GM19328 (cell line): ENCODE measurements around the gene PRKG1.
"Not testable (repeated sequence)": the region's sequence is repeated elsewhere in the genome, so short reads cannot be mapped to it uniquely, and the experiment has no call there.

Source experiments
- ATAC-seq: cut with Tn5 transposase; IDR thresholded peaks from one replicate; pipeline ENCODE4 v1.9.1; 2021; ENCODE audit warnings: mild to moderate bottlenecking, moderate library complexity; ENCODE audit not compliant: unreplicated experiment

PRKG1 gene

DNA sequence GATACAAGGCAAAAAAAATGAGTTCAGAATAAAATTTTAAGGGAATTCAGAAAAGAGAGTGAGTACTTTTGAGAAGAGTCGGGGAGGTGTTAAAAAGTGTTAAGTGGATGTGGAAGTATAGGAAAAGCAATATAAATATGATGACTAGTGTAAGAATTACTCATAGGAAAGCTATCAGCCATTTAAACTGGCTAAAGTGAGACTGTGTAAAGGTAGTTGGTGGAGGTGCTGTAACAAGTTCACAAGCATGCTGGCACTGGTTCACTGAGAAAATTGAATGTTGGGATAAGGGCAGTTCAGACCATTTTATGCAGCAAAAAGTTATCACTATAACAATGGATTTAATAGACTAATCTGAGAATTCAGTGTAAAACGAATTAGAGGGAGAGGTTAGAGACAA is 1060.8 kb downstream of the PRKG1 start:
- ATAC-seq, result no peak

DNA sequence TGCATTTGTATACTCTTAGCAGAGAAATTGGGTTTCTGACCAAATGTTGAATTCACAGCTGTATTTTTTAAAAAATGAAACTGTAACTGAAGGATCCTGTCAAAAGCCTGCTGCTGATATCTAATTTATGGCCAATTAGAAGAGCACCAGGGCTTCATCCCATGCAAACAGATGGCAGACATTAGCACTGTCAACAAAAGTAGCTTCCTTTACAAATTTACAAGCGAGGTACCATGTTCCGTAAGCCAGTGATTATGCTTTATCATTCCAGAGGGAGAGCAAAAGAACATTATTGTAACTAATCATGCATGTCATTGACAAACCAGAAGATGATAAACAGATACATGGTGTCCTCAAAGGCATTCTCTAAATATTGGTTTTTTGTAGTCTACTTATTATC is 1062.6 kb downstream of the PRKG1 start:
- ATAC-seq, result no peak

DNA sequence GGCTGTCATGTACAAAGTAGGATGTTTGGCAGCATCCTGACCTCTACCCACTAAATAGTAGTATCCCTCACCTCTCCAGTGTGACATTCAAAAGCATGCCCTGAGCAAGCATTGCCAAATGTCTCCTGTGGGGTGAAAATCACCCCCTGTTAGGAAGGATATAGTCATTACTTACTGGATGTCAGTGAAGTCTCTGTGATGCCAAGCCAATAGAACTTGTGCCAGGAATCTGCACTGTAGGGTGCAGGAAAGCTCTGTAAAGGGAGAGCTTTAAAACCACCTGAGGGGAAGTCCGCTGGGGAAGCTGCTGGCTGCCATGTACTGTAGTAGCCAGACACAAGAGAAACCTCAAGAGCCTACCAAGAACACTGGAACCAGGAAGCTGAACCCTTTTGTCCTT is 1069.1 kb downstream of the PRKG1 start:
- no peak for ATAC-seq

DNA sequence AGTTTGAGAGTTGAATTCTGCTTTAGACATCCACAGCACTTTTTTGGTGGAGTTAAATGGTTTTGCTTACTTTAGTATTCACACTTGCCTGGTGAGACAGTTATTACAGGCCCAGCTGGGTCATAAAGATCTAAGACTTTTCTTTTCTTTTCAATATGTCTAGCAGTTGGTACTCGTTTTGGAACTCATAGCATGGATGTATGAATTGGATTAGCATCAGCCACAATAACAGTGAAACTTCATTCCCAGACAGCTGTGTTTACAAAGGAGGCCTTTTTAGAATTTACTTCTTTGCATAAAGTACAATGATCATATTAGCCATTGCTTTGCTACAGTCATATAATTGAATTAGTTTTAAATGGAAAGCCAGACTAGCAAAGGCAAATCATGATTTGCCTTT is 1071.3 kb downstream of the PRKG1 start:
- ATAC-seq, result no peak

DNA sequence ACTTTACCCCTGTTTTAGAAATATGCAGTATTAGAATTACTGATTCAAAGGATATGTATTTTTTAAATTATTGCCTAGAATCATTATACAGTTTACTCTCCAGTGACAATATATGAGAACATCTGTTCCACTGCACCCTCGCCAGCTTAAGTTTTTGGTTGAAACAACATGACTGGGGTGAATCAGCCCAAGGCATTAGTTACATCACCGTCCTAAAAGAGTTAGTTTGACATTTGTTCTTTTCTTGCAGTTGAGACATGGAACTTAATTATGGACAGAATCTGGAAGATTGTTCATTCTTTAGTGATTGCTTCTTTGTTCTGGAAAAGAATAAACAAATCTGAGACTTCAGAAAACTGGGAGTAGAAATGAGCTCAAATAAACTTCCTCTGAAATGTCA is 1072.5 kb downstream of the PRKG1 start:
- ATAC-seq, result no peak

DNA sequence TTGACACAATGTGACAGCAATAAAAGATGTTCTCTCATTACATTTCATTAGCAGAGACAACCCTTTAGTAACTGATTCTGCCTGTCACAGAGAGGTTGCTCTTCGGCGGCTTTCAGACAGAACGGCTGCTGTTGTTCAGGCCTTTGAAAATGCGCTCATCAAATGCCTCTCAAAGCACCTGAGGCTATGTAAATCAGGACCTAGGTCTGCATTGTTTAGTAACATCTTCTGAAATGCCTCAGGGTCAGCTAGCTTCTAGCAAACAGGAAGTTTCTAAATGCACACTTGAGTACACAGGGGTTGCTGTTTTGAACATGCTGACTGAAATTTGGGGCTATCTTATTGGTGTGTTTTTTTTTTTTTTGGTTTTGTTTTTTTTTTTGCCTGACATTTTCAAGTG is 1096.5 kb downstream of the PRKG1 start:
- no peak for ATAC-seq

DNA sequence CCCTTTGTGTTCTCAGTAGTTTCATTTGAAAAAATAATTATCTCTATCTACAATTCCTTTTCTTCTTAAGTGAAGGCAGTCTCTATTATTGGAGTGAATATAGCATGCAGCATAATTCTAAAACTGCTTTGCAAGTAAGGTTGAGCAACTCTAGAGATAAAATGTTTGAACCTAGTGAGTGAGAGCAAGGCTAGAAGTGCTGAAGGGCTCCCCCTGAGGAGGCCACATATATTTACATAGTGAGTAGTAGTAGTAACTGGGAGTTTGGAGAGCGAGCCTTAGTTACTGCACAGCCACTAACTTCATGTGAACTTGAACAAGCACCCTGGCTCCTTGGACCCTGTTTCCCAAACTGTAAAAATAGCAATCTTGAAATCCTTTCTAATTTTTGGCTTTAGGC is 1098.3 kb downstream of the PRKG1 start:
- ATAC-seq, result no peak

DNA sequence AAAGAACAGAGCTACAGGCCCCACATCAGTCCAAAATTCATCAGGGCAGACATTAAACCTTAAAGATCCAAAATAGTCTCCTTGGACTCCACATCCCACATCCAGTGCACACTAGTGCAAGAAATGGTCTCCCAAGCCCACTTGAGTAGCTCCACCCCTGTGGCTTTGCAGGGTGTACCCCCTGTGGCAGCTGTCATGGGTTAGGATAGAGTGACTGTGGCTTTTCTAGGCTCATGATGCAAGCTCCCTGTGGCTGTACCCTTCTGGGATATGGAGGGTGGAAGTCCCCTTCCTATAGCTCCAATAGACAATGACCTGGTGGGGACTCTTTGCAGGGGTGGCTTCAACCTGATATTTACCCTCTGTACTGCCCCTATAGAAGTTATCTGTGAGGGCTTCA is 1111.0 kb downstream of the PRKG1 start:
- no peak for ATAC-seq

DNA sequence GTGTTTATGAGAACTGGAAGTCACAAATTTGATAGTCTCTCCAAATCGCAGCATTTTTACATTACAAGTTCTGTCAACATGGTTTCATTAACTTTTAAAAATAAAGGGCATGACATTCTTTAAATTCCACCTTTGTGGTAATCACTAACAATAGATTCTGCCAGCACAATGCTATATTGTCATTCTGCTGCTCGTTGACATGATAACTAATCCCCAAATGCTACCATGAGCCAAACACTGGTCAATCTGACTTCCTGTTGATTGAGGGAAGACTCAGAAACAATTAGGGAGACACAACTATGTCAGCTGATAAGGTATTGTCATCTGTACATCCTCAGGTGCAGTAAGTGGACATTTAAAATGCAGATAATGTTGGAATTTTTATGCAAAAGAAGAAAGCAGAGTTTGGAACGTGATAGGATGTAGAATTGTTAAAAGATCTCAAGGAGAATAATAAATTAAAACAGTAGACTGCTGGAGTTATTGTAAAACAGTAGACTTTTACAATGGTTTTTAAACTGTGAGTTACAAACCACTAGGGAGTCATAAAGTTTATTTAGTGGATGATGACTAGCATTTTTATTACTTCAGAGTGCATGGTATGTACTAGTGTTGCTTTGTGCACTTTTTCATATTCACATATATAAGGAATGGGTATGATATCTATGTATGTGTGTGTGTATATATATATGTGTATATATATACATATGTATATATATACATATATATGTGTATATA is 1113.4 kb downstream of the PRKG1 start:
- no peak for ATAC-seq

DNA sequence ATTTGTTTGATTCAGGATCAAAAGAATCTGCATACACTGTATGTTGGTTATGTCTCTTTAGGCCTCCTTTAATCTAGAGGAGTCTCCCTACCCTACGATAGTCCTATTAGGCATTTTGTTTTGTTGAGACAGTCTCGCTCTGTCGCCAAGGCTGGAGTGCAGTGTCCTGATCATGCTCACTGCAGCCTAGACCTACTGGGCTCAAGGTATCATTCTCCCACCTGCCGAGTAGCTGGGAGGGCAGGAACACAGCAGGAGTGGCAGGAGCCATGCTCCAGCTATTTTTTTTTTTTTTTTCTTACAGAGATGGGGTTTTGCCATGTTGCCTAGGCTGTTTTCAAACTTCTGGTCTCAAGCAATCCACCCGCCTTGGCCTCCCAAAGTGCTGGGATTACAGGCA is 1116.8 kb downstream of the PRKG1 start:
- ATAC-seq, result no peak

DNA sequence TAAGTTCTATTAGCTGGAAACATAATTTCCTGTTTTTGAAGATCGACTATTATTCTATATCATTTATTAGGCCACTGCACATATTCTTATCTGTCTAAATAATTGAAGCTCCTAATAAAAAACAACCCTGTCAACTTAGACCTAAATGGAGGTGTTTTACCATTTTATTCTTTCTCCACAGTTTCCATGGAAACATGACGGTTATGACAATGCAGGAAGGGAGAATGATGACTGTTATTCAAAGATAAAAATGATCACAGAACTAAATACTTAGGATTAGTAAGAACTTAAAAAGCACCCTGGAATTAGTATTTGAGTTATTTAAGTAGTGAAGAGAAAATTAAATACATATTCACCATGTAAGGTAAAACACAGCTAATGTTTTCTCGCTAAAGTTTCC is 1119.9 kb downstream of the PRKG1 start:
- no peak for ATAC-seq

DNA sequence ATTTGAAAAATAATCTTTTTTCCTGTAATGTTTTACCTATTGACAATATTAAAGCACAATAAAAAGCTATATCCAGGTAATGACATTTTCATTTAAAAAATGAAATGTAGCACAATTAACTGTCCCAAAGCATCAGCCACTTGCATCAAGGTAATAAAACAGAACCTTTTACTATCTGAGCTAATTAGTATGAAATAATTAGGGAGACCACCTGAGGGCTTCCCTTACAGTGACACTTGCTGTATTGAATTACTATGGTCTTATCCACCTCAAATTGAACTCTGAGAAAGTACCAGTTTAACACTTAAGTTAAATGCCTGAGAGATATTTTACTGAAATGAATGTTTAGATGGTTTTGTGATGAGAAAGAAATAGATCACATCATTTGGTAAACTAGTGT is 1120.4 kb downstream of the PRKG1 start:
- ATAC-seq, result no peak

DNA sequence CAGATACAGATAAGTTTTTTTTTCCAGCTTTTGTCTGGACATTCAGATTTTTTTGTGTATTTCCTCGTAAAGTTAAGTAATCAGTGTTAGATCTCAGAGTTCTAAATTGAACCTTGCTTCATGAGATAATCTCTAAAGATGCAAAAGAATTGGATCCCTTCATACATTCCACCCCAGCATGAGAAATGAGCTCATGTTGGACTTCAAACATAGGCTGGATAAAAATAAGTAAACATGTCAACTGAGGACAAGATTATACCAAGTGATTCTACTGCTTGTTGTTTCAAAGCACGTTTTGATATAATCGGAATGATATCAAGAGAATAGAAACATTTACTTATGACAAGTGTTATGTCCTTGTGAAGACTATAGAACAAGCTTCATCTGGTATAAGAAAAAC is 1122.8 kb downstream of the PRKG1 start:
- ATAC-seq, result no peak

DNA sequence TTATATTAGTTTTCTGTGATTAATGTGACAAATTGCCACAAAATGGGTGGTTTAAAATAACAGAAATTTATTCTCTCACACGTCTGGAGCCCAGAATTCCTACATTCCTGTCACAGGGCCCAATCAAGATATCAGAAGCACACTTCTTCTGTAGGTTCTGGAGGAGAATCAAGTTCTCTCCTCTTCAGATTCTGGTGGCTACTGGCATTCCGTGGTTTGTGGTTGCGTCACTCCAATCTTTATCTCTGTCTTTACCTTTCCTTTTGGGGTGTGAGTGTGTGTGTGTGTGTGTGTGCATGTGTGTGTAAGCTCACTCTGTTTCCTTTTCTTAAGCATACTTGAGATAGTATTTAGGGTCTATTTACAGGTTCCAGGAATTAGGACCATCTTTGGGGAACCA is 1124.3 kb downstream of the PRKG1 start:
- no peak for ATAC-seq

DNA sequence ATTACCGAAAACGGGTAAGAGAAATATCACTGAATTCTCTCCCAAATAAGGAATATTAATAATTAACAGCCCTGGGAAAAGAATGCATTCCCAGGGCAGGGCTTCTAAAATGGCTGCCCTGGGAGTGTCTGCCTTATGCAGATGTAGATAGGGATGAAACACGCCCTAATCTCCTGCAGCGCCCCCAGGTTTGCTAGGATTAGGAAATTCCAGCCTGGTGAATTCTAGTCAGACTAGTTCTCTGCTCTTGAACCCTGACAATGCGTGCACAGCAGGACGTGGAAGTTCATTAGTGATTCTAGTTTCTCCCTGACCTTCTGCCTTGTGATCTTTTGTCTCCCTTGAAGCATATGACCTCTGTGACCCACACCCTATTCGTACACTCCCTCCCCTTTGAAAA is 1130.6 kb downstream of the PRKG1 start:
- not testable (repeated sequence) for ATAC-seq

DNA sequence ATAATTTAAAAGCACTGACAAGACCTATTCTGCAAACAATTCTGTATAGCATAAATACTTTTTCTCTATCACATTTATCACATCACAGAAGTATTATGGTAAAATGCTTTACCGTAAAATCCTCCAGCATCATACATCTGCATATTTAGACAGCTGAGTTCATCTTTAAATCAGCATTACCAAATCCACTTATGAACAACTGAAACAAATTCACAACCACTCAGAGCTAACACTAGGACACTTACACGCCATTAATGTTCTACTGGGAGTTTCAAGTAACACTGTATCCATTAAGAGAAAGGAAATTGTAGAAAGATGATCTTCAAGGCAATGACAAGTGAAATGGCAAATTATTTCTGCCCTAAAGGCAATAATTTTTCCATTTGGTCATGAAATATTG is 1134.1 kb downstream of the PRKG1 start:
- no peak for ATAC-seq

DNA sequence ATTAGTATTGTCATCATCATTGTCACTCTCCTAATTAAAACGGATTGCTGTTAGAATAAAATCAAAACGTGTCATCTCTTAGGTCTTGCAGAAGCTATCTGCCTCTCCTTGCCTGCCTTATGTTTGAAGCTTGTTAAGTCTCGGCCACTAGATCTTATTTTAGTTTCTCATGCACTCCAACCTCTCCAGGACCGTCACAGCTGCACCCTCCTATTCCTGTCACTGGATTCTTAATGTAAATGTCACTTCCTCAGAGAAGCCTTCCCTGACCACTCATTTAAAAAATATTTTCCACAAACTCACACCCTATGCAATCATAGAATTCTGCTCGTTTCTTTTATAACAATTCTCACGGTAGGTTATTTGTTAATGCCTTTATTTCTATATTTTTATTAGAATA is 1135.9 kb downstream of the PRKG1 start:
- ATAC-seq, result no peak

DNA sequence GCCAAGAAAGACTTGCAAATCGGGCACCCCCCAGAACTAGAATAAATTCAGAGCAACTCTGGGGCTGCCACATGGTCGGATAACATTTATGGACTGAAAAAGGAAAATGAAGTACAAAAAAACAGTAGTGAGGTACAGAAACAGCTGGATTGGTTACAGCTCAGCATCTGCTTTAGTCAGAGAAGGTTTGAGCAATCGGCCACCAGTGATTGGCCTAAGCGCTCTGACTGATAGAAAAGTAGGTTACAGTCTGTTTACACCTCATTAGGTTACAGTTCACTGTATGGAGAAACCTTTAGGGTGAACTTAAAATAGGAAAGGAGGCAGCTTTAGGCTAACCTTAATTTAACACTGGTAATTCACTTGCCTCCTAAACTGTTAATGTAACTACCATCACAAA is 1137.8 kb downstream of the PRKG1 start:
- ATAC-seq, result no peak

DNA sequence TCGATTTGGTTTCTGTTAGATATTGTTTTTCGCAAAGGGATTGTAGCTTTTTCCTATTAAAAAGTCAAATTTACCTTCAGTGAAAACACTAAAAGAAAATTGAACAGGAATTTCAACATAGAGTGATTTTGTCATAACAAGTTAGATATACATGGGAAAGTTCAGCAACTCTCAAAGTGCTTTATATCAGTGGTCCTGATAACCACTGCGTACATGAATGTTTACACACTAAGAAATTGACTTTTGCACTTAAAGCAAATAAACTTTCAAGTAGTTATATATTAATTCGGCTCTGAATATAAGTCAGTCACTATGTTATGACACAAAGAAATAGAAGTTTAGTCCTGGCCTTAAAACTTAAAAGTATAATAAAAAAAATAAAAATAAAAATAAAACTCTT is 1138.5 kb downstream of the PRKG1 start:
- no peak for ATAC-seq

DNA sequence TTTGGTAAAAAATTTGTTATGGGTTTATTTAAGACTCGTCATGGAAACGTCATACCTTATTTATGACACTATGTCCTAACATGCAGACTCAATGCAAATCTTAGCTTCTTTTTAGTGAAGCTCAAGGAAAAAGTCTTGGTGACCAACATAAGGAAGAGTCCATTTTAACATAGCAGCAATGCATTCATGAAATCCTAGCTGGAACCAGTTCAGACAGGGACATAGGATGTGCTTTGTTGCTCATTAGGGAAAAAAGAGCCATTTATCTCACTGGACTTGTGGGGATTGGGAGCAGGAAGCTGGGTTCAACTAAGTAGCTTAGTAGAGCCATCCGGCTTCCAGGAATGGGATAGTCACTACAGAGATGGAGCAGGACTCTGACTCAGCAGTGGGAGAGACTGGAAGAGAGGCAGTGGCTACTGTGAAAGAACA is 1139.0 kb downstream of the PRKG1 start:
- ATAC-seq, result no peak

DNA sequence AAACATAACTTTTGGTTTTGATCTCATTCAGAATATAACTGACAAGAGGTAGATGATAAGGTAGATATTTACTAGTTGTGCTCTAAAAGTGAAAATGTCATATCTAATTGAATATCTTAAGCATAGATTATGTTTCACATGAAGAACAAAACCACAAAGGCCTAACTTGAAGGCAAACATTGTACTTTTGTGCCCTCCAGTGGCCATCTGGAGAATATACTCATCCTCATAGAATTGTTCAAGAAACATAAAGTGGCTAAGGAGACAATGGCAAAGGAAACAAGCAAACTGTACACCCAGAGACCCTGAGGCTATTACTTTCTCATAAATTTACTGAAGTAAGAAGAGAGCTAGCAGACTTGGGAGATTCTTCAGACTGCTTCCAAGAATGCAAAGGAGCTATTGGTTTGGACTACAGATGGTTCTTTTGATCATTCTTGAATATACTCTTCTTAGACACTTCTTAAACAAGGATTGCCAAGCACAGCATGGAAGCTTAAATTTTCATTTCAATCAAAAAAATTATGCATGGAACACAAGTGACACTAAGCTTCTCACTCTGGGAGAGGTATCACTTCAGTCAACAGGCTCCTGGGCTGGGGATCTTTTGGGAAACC is 1141.6 kb downstream of the PRKG1 start:
- ATAC-seq, result peak; percentile 50

DNA sequence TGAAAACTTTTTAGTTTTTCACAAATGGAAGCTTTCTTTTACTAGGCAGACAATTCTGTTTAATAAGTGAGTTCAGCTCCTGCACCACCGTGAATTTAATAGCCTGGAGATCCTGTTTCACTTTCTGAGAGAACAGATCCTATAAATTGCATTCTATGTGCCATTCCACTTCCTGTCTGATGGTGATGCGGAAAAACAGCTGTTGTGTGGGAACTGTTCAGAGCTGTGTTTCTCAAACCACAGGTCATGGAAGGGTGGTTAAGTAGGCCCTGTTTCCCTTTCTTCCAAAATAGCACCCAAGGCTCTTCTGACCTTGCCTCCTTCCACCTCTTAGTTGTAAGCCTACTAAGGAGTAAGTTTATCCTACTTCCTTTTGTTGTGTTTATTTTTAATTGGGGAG is 1142.6 kb downstream of the PRKG1 start:
- ATAC-seq, result peak; percentile 65

DNA sequence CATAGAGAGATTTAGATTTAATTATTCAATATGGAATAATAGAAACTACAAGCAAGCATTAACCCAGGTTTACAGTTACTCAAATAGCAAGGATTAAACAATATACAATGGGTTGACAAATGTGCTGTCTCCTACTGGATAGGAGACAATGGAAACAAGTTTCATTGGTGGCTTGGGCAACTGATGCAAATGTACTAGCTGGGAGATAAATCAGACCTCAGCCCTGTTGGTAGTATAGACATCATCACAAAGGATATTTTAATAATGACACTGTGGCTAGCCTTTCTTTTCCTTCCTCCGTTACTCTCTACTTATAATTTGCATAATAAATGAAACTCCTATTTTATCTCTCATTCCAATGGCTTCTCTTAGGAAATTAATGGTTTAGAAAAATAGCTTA is 1143.2 kb downstream of the PRKG1 start:
- ATAC-seq, result no peak
